Stimulated activated CD4-positive, alpha-beta T cell treated with anti-CD3 and anti-CD28 coated beads, TNF-alpha, amount 100 ng/mL, for 4 hours (primary cell): ENCODE results near the gene PCDHA10.
"Not testable (repeated sequence)": the region's sequence is repeated elsewhere in the genome, so short reads cannot be mapped to it uniquely, and the experiment has no call there.

Experiments
- DNase-seq, 3 experiments: peaks; one replicate each; pipeline ENCODE4 v3.0.0-alpha.2; 2020; ENCODE audit warnings: low read depth in 3 of 3

Gene PCDHA10

DNA sequence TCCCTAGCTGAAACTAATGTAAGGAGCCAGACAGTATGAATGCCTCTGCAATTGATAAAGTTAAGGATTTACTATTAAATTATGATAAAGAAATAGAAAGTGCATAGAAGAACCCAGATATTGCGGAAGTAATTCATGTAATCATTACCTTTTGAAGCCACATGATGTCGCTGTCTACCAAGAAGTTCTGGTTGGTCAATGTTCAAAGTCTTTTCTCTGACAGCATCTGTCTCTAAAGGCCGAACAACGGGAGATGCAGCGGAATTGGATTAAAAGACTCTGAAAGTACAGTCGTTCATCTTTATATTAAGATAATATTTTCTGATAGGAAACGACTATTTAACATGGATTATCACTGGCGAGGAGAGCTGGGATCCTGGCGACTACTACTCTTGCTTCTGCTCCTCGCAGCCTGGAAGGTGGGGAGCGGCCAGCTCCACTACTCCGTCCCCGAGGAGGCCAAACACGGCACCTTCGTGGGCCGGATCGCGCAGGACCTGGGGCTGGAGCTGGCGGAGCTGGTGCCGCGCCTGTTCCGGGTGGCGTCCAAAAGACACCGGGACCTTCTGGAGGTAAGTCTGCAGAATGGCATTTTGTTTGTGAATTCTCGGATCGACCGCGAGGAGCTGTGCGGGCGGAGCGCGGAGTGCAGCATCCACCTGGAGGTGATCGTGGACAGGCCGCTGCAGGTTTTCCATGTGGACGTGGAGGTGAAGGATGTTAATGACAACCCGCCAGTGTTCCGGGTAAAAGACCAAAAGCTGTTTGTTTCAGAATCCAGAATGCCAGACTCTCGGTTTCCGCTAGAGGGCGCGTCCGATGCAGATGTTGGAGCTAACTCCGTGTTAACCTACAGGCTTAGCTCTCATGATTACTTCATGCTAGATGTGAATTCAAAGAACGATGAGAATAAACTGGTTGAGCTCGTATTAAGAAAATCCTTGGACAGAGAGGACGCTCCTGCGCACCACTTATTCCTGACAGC is 14.4 kb upstream of the PCDHA10 start, which contains the start of gene PCDHA8:
Gene PCDHA8 (plus strand): TSS at position 210 of the 985 bp plus-strand sequence. CDS start 135 bp downstream, at position 345.
- DNase-seq, result no peak

DNA sequence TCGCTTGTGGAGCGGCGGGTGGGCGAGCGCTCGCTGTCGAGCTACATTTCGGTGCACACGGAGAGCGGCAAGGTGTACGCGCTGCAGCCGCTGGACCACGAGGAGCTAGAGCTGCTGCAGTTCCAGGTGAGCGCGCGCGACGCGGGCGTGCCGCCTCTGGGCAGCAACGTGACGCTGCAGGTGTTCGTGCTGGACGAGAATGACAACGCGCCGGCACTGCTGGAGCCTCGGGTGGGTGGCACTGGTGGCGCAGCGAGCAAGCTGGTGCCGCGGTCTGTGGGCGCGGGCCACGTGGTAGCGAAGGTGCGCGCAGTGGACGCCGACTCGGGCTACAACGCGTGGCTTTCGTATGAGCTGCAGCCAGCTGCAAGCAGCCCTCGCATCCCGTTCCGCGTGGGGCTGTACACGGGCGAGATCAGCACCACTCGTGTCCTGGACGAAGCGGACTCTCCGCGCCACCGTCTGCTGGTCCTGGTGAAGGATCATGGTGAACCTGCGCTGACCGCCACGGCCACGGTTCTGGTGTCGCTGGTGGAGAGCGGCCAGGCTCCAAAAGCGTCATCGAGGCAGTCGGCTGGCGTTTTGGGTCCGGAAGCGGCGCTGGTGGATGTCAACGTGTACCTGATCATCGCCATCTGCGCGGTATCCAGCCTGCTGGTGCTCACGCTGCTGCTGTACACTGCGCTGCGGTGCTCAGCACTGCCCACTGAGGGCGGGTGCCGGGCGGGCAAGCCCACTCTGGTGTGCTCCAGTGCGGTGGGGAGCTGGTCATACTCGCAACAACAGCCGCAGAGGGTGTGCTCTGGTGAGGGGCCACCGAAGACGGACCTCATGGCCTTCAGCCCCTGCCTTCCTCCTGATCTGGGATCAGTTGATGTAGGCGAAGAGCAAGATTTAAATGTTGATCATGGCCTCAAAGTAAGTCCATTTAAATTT is 12.6 kb upstream of the PCDHA10 start:
- no peak for DNase-seq

DNA sequence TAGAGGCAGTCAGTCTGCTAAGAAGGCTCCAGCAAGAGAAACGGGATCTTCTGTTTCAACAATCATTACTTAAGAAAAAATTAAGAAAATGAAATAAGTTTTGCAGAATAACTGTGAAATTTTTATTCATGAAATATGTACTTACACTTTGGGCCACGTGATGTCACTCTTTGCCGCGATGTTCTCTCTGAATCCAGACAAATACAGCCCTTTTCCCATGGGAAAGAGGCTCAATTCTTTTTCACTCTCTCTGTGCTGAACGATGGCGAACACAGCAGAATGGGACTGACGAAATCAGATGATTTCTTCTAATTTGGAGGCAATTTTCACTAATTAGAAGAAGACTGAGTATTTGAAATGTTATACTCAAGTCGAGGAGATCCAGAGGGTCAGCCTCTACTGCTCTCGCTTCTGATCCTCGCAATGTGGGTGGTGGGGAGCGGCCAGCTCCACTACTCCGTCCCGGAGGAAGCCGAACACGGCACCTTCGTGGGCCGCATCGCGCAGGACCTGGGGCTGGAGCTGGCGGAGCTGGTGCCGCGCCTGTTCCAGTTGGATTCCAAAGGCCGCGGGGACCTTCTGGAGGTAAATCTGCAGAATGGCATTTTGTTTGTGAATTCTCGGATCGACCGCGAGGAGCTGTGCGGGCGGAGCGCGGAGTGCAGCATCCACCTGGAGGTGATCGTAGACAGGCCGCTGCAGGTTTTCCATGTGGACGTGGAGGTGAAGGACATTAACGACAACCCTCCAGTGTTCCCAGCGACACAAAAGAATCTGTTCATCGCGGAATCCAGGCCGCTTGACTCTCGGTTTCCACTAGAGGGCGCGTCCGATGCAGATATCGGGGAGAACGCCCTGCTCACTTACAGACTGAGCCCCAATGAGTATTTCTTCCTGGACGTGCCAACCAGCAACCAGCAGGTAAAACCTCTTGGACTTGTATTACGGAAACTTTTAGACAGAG is 7.3 kb upstream of the PCDHA10 start, which contains the start of gene PCDHA9:
Gene PCDHA9 (plus strand): TSS at position 244 of the 964 bp plus-strand sequence. CDS start 114 bp downstream, at position 358.
- DNase-seq, result not testable (repeated sequence)

DNA sequence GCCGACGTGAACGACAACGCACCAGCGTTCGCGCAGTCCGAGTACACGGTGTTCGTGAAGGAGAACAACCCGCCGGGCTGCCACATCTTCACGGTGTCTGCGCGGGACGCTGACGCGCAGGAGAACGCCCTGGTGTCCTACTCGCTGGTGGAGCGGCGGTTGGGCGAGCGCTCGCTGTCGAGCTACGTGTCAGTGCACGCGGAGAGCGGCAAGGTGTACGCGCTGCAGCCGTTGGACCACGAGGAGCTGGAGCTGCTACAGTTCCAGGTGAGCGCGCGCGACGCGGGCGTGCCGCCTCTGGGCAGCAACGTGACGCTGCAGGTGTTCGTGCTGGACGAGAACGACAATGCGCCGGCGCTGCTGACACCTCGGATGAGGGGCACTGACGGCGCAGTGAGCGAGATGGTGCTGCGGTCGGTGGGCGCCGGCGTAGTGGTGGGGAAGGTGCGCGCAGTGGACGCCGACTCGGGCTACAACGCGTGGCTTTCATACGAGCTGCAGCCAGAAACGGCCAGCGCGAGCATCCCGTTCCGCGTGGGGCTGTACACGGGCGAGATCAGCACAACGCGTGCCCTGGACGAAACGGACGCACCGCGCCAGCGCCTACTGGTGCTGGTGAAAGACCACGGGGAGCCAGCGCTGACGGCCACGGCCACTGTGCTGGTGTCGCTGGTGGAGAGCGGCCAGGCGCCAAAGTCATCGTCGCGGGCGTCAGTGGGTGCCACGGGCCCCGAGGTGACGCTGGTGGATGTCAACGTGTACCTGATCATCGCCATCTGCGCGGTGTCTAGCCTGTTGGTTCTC is 5.7 kb upstream of the PCDHA10 start:
- not testable (repeated sequence) for DNase-seq

DNA sequence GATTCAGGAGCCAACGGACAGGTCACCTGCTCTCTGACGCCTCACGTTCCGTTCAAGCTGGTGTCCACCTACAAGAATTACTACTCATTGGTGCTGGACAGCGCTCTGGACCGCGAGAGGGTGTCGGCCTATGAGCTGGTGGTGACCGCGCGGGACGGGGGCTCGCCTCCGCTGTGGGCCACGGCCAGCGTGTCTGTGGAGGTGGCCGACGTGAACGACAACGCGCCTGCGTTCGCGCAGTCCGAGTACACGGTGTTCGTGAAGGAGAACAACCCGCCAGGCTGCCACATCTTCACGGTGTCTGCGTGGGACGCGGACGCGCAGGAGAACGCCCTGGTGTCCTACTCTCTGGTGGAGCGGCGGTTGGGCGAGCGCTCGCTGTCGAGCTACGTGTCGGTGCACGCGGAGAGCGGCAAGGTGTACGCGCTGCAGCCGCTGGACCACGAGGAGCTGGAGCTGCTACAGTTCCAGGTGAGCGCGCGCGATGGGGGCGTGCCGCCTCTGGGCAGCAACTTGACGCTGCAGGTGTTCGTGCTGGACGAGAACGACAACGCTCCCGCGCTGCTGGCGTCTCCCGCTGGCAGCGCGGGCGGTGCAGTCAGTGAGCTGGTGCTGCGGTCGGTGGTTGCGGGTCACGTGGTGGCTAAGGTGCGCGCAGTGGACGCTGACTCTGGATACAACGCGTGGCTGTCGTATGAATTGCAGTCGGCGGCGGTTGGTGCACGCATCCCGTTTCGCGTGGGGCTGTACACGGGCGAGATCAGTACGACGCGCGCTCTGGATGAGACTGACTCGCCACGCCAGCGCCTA is 1.7 kb downstream of the PCDHA10 start:
- DNase-seq, result no peak

DNA sequence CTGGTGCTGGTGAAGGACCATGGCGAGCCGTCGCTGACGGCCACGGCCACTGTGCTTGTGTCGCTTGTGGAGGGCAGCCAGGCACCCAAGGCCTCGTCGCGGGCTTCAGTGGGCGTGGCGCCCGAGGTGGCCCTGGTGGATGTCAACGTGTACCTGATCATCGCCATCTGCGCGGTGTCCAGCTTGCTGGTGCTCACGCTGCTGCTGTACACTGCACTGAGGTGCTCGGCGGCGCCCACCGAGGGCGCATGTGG is 2.2 kb downstream of the PCDHA10 start:
- no peak for DNase-seq

DNA sequence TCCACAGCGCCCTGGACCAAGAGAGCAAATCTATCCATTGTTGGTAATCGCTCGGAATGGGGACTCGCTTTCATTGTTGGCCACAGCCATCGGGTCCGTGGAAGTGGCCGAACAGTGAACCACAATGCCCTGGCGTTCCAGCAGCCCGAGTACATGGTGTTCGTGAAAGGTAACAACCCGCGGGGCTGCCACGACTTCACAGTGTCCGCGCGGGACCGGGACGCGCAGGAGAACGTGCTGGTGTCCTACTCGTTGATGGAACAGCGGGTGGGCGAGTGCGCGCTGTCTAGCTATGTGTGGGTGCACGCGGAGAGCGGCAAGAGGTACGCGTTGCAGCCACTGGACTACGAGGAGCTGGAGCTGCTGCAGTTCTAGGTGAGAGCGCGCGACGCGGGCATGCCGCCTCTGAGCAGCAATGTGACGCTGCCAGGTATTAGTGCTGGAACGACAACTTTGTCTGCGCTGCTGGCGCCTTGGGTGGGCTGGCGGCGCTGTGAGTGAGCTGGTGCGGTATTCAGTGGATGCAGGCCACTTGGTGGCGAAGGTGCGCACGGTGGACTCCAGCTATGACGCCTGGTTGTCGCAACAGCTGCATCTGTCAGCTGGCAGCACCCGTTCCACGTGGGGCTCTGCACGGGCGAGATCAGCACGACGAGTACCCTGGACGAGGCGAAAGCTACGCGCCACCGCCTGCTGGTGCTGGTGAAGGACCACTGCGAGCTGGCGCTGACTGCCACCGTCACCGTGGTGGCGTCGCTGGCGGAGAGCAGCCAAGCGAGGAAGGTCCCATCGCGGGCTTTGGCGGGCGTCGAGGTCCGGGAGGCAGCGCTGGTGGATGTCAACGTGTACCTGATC is 7.0 kb downstream of the PCDHA10 start:
- DNase-seq, result no peak

DNA sequence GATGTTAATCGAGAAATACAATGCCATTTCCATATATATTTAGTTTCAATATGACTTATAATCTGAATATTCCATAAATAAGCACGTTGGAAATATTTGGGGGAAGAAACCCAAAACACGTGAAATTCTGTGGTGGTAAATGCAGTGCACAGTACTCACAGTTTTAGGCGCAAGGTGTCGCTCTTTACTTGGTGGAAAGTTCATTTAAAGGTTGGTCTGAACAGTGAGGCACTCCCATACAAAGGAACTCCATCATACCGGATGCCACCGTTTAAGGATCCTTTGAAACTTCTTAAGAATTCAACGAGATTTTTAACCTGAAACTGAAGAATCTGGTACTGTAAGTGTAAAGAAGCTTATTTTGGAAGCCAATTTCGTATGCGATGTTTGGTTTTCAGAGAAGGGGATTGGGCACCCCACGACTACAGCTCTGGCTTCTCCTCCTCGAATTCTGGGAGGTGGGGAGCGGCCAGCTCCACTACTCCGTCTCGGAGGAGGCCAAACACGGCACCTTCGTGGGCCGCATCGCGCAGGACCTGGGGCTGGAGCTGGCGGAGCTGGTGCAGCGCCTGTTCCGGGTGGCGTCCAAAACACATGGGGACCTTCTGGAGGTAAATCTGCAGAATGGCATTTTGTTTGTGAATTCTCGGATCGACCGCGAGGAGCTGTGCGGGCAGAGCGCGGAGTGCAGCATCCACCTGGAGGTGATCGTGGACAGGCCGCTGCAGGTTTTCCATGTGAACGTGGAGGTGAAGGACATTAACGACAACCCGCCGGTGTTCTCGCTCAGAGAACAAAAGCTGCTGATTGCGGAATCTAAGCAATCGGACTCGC is 13.2 kb downstream of the PCDHA10 start, which contains the start of gene PCDHA11:
Gene PCDHA11 (plus strand): TSS at position 237 of the 834 bp plus-strand sequence. CDS start 147 bp downstream, at position 384.
- no peak for DNase-seq

DNA sequence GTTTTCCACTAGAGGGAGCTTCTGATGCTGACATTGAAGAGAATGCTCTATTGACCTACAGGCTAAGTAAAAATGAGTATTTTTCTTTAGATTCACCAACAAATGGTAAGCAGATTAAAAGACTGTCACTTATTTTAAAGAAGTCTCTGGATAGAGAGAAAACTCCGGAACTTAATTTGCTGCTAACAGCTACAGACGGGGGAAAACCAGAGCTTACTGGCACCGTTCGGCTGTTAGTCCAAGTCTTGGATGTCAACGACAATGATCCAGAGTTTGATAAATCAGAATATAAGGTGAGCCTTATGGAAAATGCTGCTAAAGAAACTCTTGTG is 13.8 kb downstream of the PCDHA10 start:
- DNase-seq, result no peak

DNA sequence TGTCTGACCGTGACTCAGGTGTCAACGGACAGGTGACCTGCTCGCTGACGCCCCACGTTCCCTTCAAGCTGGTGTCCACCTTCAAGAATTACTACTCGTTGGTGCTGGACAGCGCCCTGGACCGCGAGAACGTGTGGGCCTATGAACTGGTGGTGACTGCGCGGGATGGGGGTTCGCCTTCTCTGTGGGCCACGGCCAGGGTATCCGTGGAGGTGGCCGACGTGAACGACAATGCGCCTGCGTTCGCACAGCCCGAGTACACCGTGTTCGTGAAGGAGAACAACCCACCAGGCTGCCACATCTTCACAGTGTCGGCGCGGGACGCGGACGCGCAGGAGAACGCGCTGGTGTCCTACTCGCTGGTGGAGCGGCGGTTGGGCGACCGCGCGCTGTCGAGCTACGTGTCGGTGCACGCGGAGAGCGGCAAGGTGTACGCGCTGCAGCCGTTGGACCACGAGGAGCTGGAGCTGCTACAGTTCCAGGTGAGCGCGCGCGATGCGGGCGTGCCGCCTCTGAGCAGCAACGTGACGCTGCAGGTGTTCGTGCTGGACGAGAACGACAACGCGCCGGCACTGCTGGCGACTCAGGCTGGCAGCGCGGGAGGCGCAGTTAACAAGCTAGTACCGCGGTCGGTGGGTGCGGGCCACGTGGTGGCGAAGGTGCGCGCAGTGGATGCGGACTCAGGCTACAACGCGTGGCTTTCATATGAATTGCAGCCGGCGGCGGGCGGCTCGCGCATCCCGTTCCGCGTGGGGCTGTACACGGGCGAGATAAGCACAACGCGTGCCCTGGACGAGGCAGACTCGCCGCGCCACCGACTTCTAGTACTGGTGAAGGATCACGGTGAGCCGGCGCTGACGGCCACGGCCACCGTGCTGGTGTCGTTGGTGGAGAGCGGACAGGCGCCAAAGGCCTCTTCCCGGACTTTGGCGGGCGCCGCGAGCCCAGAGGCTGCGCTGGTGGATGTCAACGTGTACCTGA is 14.8 kb downstream of the PCDHA10 start:
- DNase-seq, result no peak

DNA sequence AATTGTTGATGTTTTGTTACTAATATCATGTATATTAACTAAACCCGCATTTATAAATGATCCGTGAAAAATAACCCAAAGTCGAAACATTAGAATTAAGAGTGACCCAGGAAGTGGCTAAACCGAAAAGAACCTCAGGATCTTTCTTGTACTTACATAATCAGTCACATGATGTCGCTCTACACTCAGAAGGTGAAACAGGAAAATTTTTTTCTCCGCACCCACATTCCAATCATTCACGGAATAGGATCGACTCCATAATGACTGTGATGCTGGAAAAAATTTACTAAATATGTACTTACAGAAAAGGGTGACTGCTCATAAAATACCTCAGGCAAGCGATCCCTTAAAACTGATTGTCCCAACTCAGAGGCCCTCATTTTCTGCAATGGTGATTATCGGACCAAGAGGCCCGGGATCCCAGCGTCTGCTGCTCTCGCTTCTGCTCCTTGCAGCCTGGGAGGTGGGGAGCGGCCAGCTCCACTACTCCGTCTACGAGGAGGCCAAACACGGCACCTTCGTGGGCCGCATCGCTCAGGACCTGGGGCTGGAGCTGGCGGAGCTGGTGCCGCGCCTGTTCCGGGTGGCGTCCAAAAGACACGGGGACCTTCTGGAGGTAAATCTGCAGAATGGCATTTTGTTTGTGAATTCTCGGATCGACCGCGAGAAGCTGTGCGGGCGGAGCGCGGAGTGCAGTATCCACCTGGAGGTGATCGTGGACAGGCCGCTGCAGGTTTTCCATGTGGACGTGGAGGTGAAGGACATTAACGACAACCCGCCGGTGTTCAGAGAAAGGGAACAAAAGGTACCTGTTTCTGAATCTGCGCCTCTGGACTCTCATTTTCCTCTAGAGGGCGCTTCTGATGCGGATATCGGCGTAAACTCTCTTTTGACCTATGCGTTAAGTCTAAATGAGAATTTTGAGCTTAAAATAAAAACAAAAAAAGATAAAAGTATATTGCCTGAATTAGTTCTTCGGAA is 19.7 kb downstream of the PCDHA10 start, which contains the start of gene PCDHA12:
Gene PCDHA12 (plus strand): TSS at position 224 of the 981 bp plus-strand sequence. CDS start 165 bp downstream, at position 389.
- no peak for DNase-seq

DNA sequence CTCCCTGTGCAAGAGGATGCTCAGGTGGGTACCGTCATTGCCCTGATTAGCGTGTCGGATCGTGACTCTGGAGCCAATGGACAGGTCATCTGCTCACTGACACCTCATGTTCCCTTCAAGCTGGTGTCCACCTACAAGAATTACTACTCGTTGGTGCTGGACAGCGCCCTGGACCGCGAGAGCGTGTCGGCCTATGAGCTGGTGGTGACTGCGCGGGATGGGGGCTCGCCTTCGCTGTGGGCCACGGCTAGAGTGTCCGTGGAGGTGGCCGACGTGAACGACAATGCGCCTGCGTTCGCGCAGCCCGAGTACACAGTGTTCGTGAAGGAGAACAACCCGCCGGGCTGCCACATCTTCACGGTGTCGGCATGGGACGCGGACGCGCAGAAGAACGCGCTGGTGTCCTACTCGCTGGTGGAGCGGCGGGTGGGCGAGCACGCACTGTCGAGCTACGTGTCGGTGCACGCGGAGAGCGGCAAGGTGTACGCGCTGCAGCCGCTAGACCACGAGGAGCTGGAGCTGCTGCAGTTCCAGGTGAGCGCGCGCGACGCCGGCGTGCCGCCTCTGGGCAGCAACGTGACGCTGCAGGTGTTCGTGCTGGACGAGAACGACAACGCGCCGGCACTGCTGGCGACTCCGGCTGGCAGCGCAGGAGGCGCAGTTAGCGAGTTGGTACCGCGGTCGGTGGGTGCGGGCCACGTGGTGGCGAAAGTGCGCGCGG is 21.0 kb downstream of the PCDHA10 start:
- DNase-seq, result not testable (repeated sequence)

DNA sequence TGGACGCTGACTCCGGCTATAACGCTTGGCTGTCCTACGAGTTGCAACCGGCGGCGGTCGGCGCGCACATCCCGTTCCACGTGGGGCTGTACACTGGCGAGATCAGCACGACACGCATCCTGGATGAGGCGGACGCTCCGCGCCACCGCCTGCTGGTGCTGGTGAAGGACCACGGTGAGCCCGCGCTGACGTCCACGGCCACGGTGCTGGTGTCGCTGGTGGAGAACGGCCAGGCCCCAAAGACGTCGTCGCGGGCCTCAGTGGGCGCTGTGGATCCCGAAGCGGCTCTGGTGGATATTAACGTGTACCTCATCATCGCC is 21.5 kb downstream of the PCDHA10 start:
- no peak for DNase-seq

DNA sequence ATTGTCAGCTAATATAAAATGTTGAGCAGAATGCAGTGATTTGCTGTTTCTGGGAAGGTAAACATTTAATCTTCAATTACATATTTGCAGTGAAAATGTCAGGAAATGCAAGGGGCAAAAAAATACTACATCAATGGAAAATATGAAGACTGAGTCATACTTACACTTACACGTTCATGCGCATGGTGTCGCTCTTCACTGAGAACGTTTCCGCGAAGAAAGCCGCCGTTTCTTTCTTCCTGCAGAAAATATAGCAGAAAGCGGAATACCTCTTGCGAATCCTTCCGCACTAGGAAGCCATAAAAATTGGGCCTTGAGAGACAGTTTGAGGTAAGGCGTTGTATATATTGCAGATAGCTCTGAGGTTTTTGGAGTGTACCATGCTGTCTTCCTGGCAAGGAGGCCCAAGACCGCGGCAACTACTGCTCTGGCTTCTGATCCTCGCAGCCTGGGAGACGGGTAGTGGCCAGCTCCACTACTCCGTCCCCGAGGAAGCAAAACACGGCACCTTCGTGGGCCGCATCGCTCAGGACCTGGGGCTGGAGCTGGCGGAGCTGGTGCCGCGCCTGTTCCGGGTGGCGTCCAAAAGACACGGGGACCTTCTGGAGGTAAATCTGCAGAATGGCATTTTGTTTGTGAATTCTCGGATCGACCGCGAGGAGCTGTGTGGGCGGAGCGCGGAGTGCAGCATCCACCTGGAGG is 26.3 kb downstream of the PCDHA10 start, which contains the start of gene PCDHA13:
Gene PCDHA13 (plus strand): TSS at position 236 of the 702 bp plus-strand sequence. CDS start 145 bp downstream, at position 381.
- DNase-seq, result no peak
